Epithelial cell of proximal tubule (primary cell): Measurements from ENCODE around the gene CIBAR2. TPM values are rescaled to one million over a fixed set of nuclear protein-coding genes. Genes with fewer than 3 reads are reported as not detected.

Source experiments
- DNase-seq: peaks from one replicate; pipeline ENCODE4 v3.0.0-alpha.2; 2011; ENCODE audit warnings: low read depth
- H3K4me3 ChIP-seq: 2 replicates; pipeline ENCODE4 v1.5.1; 2011; ENCODE audit warnings: low read depth, mild to moderate bottlenecking, low read length
- CTCF ChIP-seq: conservative IDR thresholded peaks from 2 replicates; pipeline ENCODE4 v1.5.1; 2012; ENCODE audit warnings: low read depth, mild to moderate bottlenecking, low read length
- total RNA-seq: library from RNA; depleted of rRNA; stranded (reverse); fragments of >200 nt; gene quantifications from 2 replicates; pipeline ENCODE4 v1.2.3, GENCODE V29; 2015

CIBAR2 gene
- total RNA-seq, 1 donor from 2014 or later: not detected

DNA sequence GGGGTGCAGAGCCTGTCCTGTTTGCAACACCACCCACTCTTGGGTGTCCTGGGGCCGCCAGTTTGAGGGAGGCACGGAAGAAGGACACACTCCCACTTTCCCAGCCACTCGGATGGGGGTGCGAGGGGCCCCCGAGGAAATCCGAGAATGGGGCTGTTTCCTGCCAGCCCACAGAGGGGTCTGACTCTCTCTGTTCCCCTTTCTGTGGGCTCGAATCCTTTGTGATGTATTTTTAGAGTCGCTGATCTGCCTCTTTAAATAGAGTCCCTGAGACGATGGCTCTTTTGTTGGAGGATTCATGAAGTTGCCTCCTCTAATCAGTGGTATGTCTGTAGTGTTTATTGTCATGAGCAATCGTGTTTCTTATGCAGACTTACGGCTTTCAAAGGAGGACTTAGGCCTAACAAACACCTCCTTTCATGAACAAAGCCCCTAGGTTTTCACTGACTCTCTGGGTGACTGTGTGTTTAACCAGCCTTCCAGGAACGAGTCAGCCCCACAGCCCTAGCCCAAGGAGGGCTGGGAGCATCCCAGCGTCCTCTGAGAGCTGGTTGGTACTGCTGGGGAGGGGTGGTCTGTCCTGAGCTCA lies 29.1 kb downstream of the CIBAR2 start:
- TF ChIP-seq CTCF: no peak
- no peak for DNase-seq
- no peak overlapping the region for H3K4me3 ChIP-seq

DNA sequence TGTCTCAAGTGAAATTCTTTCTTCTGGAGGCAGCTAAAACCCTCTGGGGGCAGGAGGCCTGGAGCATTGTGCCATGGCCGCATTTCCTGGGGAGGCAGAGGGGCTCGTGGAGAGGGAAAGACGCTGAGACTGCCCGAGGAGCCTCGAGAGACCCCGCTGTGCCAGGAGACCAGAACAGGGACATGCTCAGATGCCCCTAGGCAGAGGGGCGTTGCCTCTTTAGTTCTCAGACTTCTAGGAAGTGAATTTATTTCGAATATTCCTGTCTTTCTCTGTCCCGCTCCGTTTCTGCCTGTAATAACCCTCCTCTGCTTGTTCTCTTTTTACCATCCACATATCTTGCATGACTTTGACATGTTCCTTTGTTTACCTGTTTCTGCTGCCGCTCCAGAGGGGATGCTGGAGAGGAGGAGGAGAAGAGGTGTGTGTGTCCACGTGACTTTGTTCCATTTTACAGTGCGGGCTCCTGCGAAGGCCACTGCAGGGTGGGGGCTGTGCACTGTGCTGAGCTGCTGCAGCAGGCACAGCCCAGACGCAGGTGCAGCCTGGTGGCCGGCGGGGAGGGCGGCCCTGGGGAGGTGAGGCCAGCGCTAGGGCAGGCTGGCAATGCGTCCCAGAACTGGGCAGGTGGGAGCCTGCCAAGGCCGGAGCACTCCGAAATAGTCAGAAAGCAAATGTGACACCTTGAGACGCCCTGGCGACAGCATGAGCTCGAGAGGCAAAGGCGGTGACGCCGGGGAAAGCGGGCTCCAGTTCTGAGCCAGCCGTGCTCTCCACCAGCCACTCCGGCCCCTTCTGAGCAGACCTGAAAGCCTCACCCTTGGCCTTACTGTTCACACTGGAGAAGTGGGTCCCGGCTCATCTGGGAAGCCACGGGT lies 29.9 kb downstream of the CIBAR2 start:
- no peak overlapping the region for H3K4me3 ChIP-seq
- no peak for TF ChIP-seq CTCF
- DNase-seq: no peak

DNA sequence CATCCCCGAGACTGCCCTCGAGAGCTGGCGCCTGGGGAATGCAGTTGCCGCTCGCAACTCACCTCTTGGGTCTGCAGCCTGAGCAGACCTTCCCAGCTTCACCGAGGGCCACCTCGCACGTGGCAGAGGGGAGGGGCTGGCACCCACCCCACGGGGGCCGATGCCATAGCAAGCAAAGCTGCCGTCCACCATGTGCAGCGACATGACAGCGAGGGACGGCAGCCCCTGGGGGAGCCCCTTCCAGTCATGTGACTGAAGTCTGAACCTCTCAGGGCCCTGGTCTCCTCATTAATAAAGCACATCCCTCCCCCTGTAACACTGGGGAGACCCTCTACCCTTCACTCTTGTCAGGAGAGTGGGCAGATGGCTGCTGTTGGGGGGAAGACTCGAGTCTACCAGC lies 30.5 kb downstream of the CIBAR2 start:
- no peak for TF ChIP-seq CTCF
- H3K4me3 ChIP-seq: no peak overlapping the region
- no peak for DNase-seq

GRCh38 chr16:85081038-85081437 lies 31.2 kb downstream of the CIBAR2 start:
- no peak overlapping the region for H3K4me3 ChIP-seq
- no peak for DNase-seq
- TF ChIP-seq CTCF: no peak

- DNase-seq: no peak
- H3K4me3 ChIP-seq: no peak overlapping the region
- no peak for TF ChIP-seq CTCF
Observed at GRCh38 chr16:85079785-85080570, 32.3 kb downstream of the CIBAR2 start.

- H3K4me3 ChIP-seq: no peak overlapping the region
- no peak for TF ChIP-seq CTCF
- DNase-seq: no peak
Observed at GRCh38 chr16:85078952-85079351, 33.3 kb downstream of the CIBAR2 start.
